ENCODE results near the gene ZFPM1.

GRCh38 chr16:88535857-88536222, 82.8 kb downstream of the ZFPM1 start:
- TF ChIP-seq CTCF (conservative IDR thresholded peaks at IDR 0.05; ENCODE audit: low read length) = no peak
- no peak for TF ChIP-seq EZH2phosphoT487 (IDR thresholded peaks at IDR 0.05; ENCODE audit: borderline replicate concordance, low read depth, low read length)

Data from OCI-LY7 (cell line).